HG02642 (cell line): ENCODE results near the gene CDC42EP1.
"Not testable (repeated sequence)": the region's sequence is repeated elsewhere in the genome, so short reads cannot be mapped to it uniquely, and the experiment has no call there.

Experiments
- ATAC-seq: cut with Tn5 transposase; IDR thresholded peaks from one replicate; pipeline ENCODE4 v1.9.1; 2021; ENCODE audit warnings: mild to moderate bottlenecking; ENCODE audit not compliant: unreplicated experiment, poor library complexity

The CDC42EP1 gene

DNA sequence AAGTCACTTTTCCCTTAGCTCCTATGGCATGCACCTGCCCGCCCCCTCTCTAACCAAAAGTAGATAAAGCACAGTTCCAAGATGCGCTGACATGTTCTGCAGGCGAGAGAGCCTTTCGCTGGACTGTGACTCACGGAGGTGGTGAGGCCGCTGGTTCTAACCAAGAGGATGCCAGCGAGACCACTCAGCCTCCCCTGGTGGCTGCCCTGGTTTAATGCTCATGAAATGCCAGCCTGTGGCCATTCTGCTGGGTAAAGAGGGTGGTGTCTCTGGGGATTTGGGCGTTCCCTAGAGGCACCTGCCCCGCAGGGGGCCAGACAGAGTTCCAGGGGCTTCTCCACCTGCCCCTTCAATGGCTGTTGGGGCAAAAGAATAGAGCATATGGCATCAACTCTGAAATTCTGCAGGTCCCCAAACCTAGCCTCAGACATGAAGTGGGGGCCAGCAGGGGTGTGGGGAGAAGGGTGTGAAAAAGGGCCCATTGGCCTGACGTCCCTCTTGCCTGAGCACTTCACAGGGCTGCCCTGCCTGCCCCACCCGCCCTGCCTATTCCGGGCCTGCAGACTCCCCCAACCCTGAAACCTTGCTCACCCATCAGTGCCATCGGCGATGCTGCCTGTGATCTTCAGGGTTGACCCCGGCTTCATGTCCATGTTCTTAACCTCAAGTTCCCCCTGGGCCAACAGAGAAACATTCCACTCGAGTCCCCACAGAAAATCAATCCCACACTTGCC is 11.1 kb downstream of the CDC42EP1 start:
- no peak for ATAC-seq

DNA sequence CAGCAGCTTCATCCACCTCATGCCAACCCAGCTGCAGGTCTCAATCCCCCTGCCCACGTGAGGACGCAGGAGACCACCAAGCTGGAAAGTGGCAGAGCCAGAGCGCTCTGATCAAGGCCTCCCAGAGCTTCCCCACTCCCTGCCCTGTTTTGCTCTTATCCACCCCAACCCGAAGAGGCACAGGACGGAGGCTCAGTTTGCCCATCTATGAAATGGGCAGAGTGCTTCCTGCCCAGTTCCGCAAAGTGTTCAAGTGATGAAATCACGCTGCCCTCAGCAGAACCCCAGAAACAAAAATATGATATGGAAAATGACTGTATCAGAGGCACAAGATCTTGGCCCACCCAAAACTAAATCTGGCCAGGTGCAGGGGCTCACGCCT is 11.7 kb downstream of the CDC42EP1 start:
- ATAC-seq, result no peak

DNA sequence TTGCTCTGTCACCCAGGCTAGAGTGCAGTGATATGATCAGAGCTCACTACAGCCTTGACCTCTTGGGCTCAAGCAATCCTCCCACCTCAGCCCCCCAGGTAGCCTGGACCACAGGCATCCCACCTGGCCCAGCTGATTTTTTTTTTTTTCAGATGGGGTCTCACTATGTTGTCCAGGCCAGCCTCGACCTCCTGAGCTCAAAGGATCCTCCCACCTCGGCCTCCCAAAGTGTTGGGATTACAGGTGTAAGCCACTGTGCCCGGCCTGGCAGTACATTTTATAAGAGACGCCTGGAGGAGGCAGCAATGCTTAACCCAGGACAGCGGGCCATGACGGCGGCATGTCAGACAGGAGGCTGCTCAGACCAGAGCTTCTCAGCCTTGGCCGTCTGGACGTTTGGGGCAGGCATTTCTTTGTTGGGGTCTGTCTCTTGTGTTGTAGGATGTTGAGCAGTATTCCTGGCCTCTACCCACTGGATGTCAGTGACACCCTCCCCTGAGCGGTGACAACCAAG is 15.3 kb downstream of the CDC42EP1 start:
- ATAC-seq, result no peak

DNA sequence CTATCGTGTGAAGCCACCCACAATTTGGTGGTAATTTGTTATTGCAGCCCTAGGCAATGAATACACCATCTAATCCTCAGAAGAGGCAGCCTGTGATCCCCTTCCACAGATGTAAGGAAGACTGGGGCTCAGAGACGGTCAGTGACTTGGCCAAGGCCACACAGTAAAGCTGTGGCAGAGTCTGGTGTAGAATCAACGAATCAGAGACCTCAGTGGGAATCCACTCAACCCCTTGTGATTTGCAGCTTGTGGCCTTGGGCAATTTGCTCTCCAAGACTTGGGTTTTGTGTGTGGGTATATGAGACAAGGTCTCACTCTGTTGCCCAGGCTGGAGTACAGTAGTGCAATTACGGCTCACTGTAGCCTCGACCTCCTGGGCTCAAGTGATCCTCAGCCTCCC is 17.7 kb downstream of the CDC42EP1 start:
- no peak for ATAC-seq

DNA sequence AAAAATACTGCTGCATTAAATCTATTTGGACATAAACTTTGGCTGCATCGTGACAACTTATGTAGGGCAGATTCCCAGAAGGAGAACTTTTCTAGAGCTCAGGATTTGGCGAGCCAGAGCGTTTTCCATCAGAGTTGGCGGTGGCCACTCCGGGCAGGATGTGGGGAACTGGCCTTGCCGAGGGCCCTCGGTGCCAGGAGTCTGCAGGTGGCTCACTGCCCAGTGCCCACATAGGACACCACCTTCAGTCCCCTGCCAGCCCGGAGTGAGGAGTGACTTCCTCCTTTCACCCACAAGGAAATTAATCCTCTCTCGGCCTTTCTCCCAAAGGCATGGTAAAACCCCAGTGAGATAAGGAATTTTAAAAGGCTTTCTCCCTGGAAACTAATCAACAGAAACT is 21.2 kb downstream of the CDC42EP1 start:
- ATAC-seq, result no peak

DNA sequence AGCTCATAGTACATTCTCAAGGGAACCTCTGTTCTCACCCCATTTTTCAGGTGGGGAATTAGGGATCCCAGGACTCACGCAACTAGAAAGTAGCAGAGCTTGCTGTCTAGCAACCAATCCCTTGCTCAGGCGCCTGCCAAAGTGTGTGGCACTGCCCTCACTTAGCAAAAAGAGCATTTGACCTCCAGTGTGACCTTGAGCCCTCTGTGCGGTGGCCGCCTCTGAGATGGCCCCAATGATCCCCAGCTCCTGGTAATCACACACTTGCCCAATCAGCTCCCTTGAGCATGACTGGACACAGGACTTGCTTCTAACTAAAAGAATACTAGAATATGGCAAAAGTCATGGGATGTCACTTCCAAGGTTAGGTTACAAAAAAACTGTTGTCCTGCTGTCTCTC is 22.2 kb downstream of the CDC42EP1 start:
- ATAC-seq, result no peak

DNA sequence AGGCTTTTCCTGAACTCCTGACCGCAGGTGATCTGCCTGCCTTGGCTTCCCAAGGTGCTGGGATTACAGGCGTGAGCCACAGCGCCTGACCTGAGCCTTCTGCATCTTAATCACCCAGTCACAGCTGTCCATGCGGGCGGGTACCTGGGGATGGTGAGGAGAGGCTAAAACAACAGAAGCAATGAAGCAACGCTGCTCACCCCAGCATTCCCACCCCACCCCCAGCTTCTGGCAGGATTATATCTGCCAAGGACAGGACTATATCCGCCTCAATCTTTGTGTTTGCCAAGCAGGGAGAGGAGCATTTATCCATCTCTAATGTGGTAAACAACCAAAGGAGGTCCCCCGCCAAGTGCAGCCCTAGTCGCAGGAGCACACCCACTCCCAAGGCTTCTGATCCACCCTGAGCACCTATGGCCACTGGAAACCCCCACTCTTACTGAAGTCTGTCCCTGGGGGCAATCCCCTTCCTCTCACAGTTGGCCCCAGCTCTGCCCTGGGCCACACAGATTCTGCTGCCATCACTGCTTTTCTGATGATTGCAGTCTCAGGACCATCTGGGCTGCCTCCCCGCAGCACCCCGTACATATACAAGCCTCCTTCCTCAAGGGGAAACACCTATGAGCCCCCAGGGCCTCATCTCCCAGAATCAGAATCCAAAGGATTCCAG is 28.4 kb downstream of the CDC42EP1 start:
- no peak for ATAC-seq

DNA sequence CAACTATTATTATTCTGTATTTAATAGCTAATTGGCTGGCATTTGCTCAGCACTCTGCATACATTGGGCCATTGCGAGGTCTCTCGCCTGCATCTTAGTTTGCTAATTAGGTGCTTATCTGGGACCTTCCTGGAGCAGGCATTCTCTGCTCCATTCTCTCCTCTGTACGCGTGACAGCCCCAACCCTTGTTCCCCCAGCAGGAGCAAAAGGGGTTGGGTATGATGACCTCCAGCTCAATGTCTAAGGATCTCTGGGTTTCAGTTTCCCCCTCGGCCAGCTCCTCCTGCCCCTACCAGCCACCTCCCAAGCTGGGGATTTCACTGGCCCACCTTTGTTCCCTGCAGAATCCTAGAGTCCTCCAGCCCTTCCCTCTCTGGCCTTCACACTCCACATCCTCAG is 29.4 kb downstream of the CDC42EP1 start:
- no peak for ATAC-seq

DNA sequence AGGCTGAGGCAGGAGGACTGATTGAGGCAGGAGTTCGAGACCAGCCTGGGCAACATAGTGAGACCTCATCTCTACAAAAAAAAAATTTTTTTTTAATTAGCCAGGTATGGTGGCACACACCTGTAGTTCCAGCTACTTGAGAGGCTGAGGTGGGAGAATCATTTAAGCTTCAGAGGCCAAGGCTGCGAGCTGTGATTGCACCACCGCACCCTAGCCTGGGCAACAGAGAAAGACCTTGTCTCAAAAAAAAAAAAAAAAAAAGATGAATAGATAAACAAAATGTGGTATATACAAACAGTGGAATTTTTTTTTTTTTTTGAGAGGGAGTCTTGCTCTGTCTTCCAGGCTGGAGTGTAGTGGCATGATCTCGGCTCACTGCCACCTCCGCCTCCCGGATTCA is 30.8 kb downstream of the CDC42EP1 start:
- ATAC-seq, result not testable (repeated sequence)

DNA sequence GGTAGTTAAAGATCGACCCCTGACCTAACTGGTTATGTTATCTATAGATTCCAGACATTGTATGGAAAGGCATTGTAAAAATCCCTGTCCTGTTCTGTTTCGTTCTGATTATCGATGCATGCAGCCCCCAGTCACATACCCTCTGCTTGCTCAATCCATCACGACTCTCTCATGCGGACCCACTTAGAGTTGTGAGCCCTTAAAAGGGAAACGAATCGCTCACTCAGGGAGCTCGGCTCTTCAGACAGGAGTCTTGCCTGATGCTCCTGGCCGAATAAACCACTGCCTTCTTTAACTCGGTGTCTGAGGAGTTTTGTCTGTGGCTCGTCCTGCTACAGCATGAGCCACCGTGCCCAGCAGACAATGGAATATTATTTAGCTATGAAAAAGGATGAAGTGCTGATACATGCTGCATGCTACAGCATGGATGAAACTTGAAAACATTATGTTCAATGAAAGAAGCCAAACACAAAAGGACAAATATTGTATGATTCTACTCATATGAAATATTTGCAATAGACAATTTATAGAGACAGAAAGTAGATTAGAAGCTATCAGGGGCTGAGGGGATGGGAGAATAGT is 31.6 kb downstream of the CDC42EP1 start:
- no peak for ATAC-seq

DNA sequence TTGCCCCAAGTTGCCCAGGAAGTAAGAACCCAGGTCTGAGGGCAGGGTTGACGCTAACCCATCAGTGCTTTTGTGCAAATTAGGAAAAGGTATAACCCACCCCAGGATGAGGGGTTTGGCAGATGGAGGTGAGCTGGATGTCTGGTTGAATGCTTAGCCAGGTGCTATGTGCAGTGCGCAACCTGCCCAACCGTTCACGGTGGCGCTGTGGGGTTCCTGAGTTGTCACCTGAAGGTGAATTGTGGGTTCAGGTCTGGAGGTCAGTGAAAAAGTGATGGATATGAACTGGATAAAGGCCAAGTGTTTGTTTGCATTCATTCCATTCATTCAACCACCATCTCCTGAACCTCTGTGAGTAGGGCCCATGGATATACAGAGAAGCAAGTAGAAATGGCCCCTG is 34.0 kb downstream of the CDC42EP1 start:
- ATAC-seq, result no peak

DNA sequence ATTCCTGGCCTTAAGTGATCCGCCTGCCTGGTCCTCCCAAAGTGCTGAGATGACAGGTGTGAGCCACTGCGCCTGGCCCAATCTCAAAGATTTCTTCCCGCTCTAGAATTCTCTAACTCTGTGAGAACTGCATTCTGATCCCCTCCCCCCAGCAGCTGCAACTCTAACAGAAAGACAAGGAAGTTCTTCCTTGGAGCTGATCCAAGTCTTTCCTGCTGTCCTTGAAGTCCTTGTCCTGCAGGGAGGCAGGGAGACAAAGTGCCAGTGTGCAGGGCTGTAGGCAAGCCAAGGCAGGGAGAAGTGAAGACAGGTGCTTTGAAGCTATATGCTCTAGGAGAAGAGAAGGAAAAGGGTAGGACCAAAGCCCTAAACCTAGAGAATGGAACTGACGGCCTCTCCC is 38.9 kb downstream of the CDC42EP1 start:
- no peak for ATAC-seq

DNA sequence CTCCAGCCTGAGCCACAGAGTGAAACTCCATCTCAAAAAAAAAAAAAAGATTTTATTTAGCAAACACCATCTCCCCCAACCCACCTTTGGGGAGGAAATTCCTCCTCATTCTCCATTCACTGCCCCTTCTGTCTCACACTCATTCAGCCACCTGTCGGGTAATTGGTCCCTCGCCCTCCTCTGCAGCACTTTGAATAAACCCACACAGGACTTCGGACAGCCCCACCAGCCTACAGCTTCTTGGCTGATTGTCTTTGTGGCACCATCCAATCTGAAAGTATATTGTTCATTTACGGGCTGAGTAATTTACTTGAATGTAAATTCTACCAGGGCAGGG is 40.9 kb downstream of the CDC42EP1 start:
- no peak for ATAC-seq

DNA sequence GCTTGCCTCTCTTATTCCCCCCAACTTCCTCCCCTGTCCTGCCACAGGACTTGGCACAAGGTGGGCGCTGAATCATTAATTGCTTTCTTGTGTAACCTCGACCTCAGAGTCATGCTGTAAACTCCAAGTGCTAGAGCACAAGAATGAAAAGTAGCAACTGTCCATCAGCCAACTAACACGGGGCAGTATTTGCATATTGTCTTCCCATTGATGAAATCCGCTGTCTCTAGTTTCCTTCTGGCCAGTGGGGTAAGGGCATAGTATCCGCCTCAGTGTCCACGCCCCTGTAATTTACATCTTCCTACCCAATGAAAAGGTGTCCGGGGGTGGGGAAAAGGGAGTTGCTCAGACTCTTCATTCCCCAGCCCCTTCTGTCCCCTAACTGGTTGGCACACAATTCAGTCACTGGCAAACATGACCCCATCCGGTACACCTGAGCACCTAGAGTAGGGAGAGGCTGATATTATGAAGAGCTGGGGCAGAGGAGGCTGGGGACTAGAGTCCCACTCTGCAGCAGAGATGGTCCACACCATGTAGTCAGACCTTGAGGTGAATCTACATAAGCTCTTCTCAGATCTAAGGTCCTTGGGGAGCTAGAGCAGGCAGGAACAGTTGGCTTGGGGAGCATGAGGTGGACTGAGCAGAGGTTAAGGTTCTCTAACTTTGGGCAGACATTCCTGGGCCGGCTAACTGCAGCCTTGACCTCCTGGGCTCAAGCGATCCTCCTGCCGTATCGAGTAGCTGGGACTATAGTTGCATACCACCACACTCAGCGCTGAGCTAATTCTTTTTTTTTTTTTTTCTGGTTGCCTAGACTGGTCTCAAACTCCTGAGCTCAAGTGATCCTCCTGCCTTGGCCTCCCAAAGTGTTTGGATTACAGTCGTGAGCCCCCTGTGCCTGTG is 41.5 kb downstream of the CDC42EP1 start:
- ATAC-seq, result no peak

DNA sequence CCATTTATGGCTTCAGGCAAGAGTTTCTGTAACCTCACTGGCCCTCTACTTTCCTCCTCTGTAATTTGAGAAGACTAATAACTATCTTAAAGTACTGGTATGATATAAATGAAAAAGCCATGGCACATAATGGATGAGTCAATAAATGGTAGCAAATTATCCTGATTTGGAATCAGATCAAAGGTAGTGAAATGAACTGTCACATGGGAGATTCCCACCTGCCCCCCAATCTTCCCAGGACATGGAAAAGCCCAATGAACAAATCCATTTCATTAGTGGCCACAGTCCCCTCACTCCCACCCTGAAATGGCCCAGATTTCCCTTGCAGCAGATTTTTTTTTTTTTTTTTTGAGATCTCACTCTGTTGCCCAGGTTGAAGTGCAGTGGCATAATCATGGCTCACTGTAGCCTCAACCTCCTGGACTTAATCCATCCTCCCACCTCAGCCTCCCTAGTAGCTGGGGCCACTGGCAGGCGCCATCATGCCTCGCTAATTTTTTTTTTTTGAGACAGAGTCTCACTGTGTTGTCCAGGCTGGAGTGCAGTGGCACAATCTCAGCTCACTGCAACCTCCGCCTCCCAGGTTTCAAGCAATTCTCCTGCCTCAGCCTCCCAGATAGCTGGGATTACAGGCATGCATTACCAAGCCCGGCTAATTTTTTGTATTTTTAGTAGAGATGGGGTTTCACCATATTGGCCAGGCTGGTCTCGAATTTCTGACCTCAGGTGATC is 42.4 kb downstream of the CDC42EP1 start:
- not testable (repeated sequence) for ATAC-seq

DNA sequence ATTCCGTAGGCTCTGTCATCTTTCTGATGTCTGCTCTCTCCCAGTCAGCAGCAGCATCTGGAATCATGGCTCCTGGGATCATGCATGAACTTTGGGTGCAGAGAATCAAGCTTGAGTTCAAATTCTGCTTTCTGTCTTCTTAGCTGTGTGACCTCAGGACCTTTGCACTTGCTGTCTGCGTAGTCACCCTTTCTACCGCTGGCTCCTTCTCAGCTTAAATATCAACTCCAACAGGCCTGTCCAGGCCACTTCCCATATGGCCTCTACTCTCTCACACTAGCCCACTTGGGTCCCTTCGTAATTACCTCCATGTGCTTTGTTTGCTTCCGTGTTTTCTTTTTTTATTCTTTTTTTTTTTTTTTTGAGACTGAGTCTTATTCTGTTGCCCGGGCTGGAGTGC is 43.8 kb downstream of the CDC42EP1 start:
- ATAC-seq, result no peak

DNA sequence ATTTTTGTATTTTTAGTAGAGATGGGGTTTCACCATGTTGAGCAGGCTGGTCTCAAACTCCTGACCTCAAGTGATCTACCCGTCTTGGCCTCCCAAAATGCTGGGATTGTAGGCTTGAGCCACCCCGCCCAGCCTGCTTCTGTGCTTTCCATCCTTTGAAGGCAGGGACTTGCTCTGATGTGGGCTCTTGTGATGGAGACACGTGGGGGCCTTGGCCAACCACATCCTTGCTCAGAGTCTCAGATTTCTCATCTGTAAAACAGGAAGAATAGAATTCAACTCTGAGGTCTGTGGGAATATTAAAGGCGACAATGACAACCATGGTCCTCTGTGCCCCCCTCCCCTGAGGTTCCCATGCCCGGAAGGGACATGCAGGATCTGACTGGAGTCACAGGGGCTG is 44.6 kb downstream of the CDC42EP1 start:
- no peak for ATAC-seq

DNA sequence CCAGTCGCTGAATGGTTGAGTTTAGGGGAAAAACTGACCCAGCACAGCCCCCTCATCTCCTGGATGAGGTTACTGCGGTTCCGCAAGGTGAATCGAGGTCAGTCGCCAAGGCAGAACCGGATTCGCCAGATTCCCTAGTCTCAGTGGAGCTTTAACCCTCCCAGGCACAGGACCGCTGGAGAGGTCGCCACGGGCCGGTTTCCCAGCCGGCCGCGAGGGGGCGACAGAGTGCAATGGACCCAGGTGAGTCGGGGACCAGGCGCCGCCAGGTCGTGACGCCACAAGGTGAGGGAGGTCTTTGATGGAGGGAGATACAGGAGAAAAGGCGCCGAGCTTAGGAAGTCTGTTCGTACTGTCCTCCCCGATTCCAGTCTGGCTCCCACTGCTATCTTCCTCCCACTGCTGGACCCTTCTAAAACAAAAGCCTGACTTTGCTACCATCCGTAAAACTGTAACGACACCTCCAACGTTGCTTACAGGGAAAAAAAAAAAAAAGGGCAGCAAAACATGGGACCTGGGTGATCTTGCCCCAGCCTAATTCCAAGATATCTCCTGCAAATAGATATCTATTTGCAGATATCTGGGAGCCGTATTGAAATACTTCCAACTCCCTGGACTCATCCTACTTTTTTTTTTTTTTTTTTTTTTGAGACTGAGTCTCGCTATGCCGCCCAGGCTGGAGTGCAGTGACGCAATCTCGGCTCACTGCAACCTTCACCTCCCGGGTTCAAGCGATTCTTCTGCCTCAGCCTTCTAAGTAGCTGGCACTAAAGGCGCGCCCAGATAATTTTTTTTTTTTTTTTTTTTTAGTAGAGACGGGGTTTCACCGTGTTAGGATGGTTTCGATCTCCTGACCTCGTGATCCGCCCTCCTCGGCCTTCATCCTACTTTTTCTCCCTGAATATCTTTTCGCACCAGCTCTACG is 47.0 kb downstream of the CDC42EP1 start:
- peak; percentile 22 for ATAC-seq

DNA sequence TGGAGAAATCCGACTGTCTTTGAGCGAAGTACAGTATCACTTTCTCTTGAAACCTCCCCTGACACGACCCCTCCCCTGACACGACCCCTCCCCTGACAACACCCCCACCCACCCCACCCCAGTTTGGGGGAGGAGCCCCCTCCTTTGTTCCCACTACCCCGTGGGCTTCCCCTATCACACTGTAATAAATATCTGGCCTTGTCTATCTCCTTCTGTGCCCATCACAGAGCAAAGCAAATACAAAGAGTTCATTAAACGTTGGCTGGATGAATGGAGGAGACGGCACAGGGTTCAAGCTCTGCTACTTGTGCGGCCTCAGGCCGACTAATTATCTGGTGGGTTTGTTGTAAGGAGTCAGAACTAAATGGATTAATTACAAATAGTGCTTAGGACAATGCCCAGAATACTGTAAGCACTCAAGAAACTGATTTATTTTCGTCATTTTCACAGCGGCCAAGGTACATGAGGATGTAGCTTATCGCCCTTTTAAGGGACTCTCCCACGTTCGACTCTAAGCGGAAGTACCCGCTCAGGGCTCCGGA is 47.7 kb downstream of the CDC42EP1 start:
- no peak for ATAC-seq
